Sigmoid colon (tissue), 7 donors: ENCODE results near the gene EDRF1. TPM values are rescaled to one million over a fixed set of nuclear protein-coding genes. Genes with fewer than 3 reads are reported as not detected.
"Not testable (repeated sequence)": the region's sequence is repeated elsewhere in the genome, so short reads cannot be mapped to it uniquely, and the experiment has no call there.

Experiments used
- DNase-seq: peaks from one replicate; pipeline ENCODE4 v3.0.0-alpha.2; 2019
- H3K27ac ChIP-seq, 4 donors: fragments of 200-600 bp; sonication (generic); one replicate each; pipeline ENCODE4 v1.5.1; 2016 to 2019; ENCODE audit warnings: mild to moderate bottlenecking in 1 of 4
- H3K27me3 ChIP-seq, 3 donors: fragments of 200-600 bp; sonication (generic); one replicate each; pipeline ENCODE4 v1.5.1; 2019; ENCODE audit warnings: mild to moderate bottlenecking in 1 of 3
- H3K36me3 ChIP-seq, 4 donors: fragments of 200-600 bp; sonication (generic); one replicate each; pipeline ENCODE4 v1.5.1; 2016 to 2019
- H3K4me1 ChIP-seq, 4 donors: fragments of 200-600 bp; sonication (generic); one replicate each; pipeline ENCODE4 v1.5.1; 2017 to 2019
- H3K4me3 ChIP-seq, 4 donors: fragments of 200-600 bp; sonication (generic); one replicate each; pipeline ENCODE4 v1.5.1; 2017 to 2019; ENCODE audit warnings: mild to moderate bottlenecking in 2 of 4, moderate library complexity in 1 of 4
- H3K9me3 ChIP-seq, 4 donors: fragments of 200-600 bp in 3 of 4; sonication (generic) in 3 of 4; one replicate each; pipeline versions ENCODE4 v1.5.1 to v1.6.1; 2013 to 2019
- EP300 ChIP-seq, 4 donors: sonication (generic); formaldehyde crosslinking; IDR thresholded peaks; one replicate each; pipeline ENCODE4 v1.6.1; 2017; ENCODE audit warnings: antibody characterized with exemption in 4 of 4
- POLR2A ChIP-seq, 2 donors: fragments of 450-650 bp; IDR thresholded peaks; one replicate each; pipeline ENCODE4 v1.6.1; 2016; ENCODE audit warnings: antibody characterized with exemption in 2 of 2, mild to moderate bottlenecking in 2 of 2, moderate library complexity in 2 of 2
- POLR2AphosphoS5 ChIP-seq, 4 donors: sonication (generic); formaldehyde crosslinking; IDR thresholded peaks; one replicate each; pipeline ENCODE4 v1.6.1; 2017; ENCODE audit warnings: antibody characterized with exemption in 4 of 4
- WGBS, 2 donors: extraction: QIAGEN DNeasy Blood & Tissue Kit; methylation state at CpG; one replicate each; pipeline ENCODE4 v1.1.7; 2013; 5-methylcytosine and 5-hydroxymethylcytosine counted together
- intact Hi-C: fragments of 100-400 bp; cut with DNase I; formaldehyde crosslinking; loops from one replicate; pipeline ENCODE4 v1.15.1; 2023
- polyA plus RNA-seq, 3 donors: library from polyadenylated mRNA; stranded (reverse); fragments of 200-250 nt; gene quantifications; one replicate each; pipeline ENCODE4 v1.2.3, GENCODE V29; 2013
- total RNA-seq, 4 donors: library from RNA; depleted of rRNA; stranded (reverse); fragments of >200 nt; gene quantifications; one replicate each; pipeline ENCODE4 v1.1.0, GENCODE V29; 2016
- TF ChIP-seq, protein P1 (sequence below), 4 experiments: fragments of 450-650 bp in 3 of 4; fragments of 200-600 bp in 1 of 4; IDR thresholded peaks; one replicate each; pipeline ENCODE4 v1.5.1; 2016 to 2019; ENCODE audit warnings: antibody characterized with exemption in 4 of 4, mild to moderate bottlenecking in 3 of 4, moderate library complexity in 2 of 4
- donor health status: healthy with polysubstance abuse.
- donor health status: Bipolar disorder and iron deficiency.
- donor health status: healthy.

The EDRF1 gene
- total and polyA plus RNA-seq, 7 donors: 3.7 to 20.8 (median 16.1) TPM

DNA sequence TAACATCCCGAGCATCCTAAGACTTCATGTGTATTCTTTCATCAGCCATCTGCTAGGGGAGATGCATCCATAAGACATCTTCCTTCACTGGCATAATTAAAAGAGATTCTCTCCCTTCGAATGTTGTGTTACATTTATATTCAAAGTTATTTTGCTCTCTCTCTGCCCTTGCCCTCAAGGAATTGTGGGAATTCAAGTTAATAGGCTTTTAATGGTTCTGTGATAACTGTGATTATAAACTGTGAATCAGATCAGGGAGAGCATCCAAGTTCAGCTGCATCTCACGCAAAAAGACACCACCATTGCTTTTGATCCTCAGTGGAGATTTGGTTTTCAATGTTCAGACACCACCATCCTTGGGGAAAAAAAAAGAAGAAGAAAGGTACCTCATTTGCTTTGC, 27.3 kb upstream of the EDRF1 start:
- intact Hi-C loops: no loop called here
- DNase-seq: no peak
- Histone ChIP-seq H3K27me3 (no peaks in the 10 kb centered on the region), H3K4me3 (no peak overlapping the region), H3K36me3 (no peaks in the 10 kb centered on the region), H3K27ac (no peak overlapping the region), H3K4me1 (peaks cover 0 to 7% (median 0%) of the 10 kb centered on the region in 4 donors), H3K9me3 (no peaks in the 10 kb centered on the region)
- 55 to 60% methylated on average over 3 of the region's 3 CpGs for WGBS, 2 donors
- TF ChIP-seq, protein P1, sequence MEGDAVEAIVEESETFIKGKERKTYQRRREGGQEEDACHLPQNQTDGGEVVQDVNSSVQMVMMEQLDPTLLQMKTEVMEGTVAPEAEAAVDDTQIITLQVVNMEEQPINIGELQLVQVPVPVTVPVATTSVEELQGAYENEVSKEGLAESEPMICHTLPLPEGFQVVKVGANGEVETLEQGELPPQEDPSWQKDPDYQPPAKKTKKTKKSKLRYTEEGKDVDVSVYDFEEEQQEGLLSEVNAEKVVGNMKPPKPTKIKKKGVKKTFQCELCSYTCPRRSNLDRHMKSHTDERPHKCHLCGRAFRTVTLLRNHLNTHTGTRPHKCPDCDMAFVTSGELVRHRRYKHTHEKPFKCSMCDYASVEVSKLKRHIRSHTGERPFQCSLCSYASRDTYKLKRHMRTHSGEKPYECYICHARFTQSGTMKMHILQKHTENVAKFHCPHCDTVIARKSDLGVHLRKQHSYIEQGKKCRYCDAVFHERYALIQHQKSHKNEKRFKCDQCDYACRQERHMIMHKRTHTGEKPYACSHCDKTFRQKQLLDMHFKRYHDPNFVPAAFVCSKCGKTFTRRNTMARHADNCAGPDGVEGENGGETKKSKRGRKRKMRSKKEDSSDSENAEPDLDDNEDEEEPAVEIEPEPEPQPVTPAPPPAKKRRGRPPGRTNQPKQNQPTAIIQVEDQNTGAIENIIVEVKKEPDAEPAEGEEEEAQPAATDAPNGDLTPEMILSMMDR (IDR thresholded peaks at IDR 0.05): no peak
- TF ChIP-seq POLR2A (IDR thresholded peaks at IDR 0.05) (no peak), POLR2AphosphoS5 (IDR thresholded peaks at IDR 0.05) (no peak), EP300 (IDR thresholded peaks at IDR 0.05) (no peak)

DNA sequence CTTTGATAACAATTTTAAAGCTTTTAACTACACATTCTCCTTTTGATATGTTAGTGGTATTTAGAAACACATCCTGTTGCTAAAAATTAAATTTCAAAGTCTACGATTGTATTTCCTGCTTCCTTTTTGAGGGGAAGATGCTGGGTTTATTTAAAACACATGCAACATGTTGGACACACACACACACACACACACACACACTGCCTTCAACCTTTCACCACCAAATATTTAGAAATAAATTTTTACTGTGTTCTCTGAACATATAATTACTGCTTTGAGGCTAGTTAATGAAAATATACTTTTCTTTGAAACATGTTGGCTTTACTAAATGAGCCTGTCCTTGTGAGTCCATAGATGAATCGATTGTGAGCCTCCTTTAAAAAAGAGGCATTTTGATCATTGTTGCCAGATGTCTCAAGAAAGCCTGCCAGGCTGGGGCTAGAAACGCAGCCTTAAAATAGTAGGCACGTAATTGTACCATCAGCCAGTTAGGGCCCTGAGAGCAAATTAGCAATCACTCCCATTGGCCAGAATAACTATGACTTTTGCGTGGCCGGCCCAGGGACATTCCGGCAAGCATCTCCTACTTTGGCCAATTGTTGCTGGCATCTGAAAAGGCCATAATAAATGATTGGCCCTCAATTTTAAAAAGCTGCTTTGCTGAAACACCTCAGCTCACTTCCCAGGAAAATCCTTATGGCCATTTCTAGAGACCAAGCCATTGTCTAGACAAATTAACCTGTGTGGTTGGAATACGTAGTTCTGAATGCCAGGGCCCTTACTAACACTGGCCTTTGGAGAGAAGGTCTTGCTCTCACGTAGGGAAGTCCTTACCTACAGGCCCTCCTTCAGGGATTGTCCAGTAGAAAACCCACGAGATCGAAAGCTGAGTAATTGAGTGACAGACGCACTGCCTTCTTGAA, 26.6 kb upstream of the EDRF1 start:
- DNase-seq: no peak
- H3K4me1 ChIP-seq: peaks cover 0 to 7% (median 0%) of the 10 kb centered on the region in 4 donors
- no peak overlapping the region for H3K27ac ChIP-seq
- WGBS, 2 donors: 85 to 87% methylated on average over 12 of the region's 12 CpGs
- intact Hi-C loops: no loop called here
- TF ChIP-seq POLR2A (IDR thresholded peaks at IDR 0.05) (no peak), EP300 (IDR thresholded peaks at IDR 0.05) (no peak), POLR2AphosphoS5 (IDR thresholded peaks at IDR 0.05) (no peak)
- TF ChIP-seq, protein P1 (IDR thresholded peaks at IDR 0.05): no peak
- H3K36me3 ChIP-seq: no peaks in the 10 kb centered on the region
- no peaks in the 10 kb centered on the region for H3K9me3 ChIP-seq
- no peaks in the 10 kb centered on the region for H3K27me3 ChIP-seq
- H3K4me3 ChIP-seq: no peak overlapping the region

DNA sequence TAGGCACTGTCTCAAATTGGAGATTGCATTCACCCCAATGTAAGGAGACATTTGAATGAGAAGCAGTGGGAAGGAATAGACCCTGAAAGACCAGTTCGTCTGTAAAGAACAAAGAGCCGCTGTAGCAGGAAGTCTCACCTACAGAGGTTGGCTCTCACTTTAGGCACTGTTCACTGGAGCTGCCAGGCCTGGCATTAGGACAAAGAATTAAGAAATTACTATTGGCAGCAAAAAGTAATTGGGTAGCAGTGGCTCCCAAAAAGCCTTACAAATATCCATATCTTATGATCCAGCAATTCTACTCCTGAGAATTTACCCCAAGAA, 26.0 kb upstream of the EDRF1 start:
- H3K27me3 ChIP-seq: no peaks in the 10 kb centered on the region
- TF ChIP-seq POLR2A (IDR thresholded peaks at IDR 0.05) (no peak), POLR2AphosphoS5 (IDR thresholded peaks at IDR 0.05) (no peak), EP300 (IDR thresholded peaks at IDR 0.05) (no peak)
- TF ChIP-seq, protein P1 (IDR thresholded peaks at IDR 0.05): no peak
- H3K9me3 ChIP-seq: no peaks in the 10 kb centered on the region
- no peak overlapping the region for H3K4me3 ChIP-seq
- H3K4me1 ChIP-seq: peaks cover 0 to 7% (median 0%) of the 10 kb centered on the region in 4 donors
- H3K27ac ChIP-seq: no peak overlapping the region
- 83 to 88% methylated on average over 2 of the region's 2 CpGs for WGBS, 2 donors
- H3K36me3 ChIP-seq: no peaks in the 10 kb centered on the region
- DNase-seq: no peak
- intact Hi-C loops: no loop called here

DNA sequence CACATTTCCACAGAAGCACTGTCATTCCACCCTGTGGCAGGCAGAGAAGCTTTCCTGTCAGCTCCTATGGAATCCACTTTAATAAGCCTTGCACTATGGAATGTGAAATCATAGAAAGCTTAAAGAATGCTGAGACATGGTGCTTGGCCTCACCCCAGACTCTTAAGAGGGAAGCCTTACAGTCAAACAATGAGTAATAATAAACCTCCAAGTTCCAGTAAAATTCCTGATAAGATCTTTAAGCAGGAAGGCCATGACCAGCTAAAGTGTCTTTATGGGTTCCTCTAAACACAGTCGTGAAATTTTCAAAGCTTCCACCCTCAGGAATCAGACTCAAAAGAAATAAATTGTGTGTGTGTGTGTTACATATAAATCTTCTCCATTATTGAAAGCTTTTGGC, 24.6 kb upstream of the EDRF1 start:
- TF ChIP-seq, protein P1 (IDR thresholded peaks at IDR 0.05): no peak
- TF ChIP-seq POLR2AphosphoS5 (IDR thresholded peaks at IDR 0.05) (no peak), POLR2A (IDR thresholded peaks at IDR 0.05) (no peak), EP300 (IDR thresholded peaks at IDR 0.05) (no peak)
- no peaks in the 10 kb centered on the region for H3K36me3 ChIP-seq
- H3K27me3 ChIP-seq: no peaks in the 10 kb centered on the region
- H3K27ac ChIP-seq: no peak overlapping the region
- DNase-seq: no peak
- WGBS, 2 donors: 37 to 67% methylated on average over 1 of the region's 1 CpG
- intact Hi-C loops: no loop called here
- H3K4me1 ChIP-seq: peaks cover 0 to 5% (median 0%) of the 10 kb centered on the region in 4 donors
- H3K9me3 ChIP-seq: no peaks in the 10 kb centered on the region
- no peak overlapping the region for H3K4me3 ChIP-seq

DNA sequence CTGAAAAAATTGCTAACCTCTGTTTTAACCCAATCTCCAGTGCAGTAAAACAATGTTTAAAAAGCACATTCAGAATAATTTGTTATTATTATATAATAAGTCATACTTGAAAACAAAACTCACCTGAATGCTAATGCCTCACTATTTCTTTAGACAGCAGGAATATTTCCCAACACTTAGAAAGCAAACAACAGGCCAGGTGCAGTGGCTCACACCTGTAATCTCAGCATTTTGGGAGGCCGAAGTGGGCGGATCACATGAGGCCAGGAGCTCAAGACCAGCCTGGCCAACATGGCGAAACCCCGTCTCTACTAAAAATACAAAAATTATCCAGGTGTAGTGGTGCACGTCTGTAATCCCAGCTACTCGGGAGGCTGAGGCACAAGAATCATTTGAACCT, 22.6 kb upstream of the EDRF1 start:
- intact Hi-C loops: not testable (repeated sequence)
- WGBS, 2 donors: 84 to 92% methylated on average over 6 of the region's 6 CpGs

More for the DNA sequence above, 22.6 kb upstream of the EDRF1 start:
- H3K36me3 ChIP-seq, H3K4me3 ChIP-seq, DNase-seq, H3K4me1 ChIP-seq, H3K9me3 ChIP-seq, H3K27ac ChIP-seq, H3K27me3 ChIP-seq: not testable (repeated sequence)
